HG03196 (cell line): ENCODE data around the gene TRPC4AP.
"Not testable (repeated sequence)": the region's sequence is repeated elsewhere in the genome, so short reads cannot be mapped to it uniquely, and the experiment has no call there.

Experiments used
- ATAC-seq: cut with Tn5 transposase; IDR thresholded peaks from one replicate; pipeline ENCODE4 v1.9.1; 2021; ENCODE audit not compliant: unreplicated experiment

Gene TRPC4AP

DNA sequence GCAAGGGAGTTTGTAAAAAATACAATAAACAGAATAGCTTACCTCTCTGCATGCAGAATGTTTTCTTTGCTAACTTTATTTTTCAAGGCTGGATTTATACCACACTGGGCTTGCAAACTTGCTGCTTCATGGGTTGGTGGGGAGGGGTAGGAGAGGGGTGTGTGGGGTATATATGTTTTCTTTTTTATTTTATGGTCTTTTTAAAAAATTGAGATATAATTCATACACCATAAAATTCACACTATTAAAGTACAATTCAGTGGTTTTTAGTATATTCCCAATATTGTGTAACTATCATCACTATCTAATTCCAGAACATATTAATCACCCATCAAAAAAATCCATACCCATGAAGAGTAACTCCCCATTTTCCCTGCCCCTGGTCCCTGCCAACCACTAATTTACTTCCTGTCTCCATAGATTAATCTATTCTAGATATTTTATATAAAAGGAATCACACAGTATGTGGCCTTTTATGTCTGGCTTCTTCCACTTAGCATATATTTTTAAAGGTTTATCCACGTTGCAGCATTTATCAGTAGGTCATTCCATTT lies 14.3 kb upstream of the TRPC4AP start:
- no peak for ATAC-seq

DNA sequence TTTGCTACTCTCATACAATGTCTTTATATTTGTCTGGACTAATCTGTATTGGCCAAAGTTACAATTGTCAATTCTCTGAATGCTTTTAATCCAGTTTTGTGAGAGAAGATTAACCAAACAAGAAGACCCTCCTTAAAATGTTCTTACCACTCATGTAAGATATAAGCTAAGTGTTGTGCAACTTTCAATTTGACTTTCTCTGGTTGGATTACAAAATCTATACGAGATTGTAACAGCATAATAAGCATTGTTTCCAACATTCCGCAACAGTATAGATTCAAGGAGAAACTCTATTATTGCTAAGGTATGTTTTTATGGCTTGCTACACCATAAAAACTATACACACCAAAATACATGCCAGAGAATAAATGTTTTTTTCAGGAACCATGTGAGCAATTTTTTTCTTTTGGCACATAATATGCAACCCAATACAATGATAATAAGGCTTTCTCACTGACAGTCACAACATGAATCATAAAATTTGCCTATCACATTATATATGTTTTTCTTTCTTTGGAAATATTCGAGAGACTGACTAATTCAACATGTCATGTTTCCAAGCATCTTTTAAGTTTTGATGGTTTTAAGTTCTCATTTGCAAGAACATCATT lies 12.2 kb upstream of the TRPC4AP start:
- ATAC-seq: no peak

DNA sequence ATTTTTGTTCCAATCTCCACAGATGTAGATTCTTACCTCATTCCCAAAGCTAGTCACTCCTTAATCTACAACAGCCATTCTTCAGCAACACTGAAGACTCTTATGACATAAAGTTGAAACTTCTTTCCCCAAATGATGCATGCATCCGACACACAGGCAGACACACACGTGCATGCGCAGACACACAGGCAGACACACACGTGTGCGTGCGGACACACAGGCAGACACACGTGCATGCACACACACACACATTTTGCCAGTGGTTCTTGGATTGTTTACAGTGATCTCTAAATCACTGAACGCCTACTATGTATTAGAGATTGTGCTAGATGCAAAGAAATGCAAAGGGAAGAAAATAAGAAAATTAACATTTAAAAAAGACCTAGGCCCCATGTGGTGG lies 9.0 kb upstream of the TRPC4AP start:
- ATAC-seq: no peak

GRCh38 chr20:35093267-35093884 lies 769 bp upstream of the TRPC4AP start:
- no peak for ATAC-seq

DNA sequence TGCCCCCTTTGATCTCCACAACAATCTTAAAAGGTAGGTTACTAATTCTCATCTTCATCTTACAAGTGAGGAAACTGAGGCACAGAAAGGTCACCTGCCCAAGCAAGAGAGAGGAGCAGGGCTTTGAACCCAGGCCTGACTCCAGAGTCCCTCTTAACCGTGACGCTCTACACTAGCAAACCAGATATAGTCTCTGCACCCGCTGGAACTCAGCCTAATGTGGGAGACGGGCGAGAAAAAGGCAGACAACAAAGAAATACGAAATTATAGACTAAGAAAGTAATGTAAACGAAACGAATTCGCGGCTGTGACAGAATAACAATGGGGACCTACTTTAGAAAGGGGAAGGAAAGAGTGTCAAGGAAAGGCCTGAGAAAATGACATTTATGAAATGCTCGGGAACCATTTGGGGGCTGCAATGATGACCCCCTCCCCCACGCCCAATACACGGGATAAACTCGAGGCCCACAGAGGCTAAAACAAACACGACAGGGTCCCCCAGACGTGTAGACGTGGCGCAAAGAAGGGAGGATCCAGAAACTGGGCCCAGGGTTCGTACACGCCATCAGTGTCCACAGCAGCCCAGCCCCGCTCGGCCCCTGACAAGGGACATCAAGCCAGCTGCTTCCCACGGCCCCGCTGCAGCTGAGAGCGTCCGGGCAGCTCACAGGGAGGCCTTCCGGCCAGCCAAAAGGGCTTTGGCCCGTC lies 637 bp downstream of the TRPC4AP start:
- peak; percentile 15 for ATAC-seq

- no peak for ATAC-seq
Observed at GRCh38 chr20:35088231-35089145, 4.1 kb downstream of the TRPC4AP start.

DNA sequence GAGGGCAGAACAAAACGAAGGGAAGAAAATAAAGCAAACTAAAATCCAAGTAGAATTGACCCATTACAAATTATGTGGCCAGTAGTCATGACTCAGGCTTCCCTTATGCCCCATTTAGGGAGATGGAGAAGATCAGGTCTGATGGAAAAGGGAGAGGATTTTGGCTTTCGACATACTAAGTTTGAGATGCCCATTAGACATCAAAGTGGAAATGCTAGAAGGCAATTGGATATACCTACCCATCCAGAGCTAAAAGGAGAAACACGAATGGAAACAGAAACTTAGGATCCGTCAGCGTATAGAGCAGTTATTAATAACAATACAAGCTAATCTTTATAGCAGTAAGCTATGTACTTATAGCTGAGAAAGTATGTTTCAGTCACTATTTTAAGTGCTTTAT lies 4.8 kb downstream of the TRPC4AP start:
- no peak for ATAC-seq

DNA sequence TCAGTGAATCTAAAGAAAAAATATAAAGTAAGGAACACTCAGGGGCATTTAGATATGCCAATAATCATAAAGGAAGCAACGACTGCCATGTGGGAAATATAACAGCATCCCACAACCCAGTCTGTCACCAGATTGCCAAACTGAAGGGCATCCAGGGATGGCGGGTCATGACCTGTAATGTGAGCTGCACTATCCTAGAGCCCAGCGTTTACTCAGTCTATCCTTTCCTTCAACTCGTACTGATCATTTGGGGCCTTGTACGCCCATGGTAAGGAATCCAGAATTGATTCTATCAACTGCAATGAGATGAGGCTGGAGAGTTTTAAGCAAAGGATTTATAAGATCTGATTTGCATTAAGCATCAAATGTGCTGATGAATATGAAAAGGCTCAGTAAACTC lies 5.3 kb downstream of the TRPC4AP start:
- ATAC-seq: no peak

DNA sequence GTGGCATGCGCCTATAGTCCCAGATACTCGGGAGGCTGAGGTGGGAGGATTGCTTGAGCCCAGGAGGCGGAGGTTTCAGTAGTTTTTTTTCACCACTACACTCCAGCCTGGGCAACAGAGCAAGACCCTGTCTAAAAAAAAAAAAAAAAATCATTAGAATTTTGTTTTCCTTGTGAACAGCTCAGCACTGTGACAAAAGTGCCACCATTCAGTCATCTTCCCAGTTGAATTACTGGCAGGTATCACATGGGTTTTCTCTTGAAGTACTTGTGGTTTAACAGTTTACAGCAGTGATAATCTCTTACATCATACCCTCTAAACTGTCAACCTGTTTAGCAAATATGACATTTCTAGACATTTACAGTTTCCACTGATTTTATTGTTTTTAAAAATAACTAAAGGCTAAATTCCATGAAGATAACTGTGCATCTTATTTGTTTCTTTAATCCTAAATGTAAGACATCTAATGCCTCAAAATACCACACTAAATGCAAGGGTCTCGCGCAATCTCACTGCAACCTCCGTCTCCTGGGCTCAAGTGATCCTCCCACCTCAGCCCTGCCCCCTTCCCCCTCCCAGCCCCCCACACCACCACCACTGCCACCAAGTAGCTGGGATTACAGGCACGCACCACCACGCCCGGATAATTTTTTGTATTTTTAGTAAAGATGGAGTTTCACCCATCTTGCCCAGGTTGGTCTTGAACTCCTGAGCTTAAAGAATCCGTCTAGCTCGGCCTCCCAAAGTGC lies 7.0 kb downstream of the TRPC4AP start:
- no peak for ATAC-seq

DNA sequence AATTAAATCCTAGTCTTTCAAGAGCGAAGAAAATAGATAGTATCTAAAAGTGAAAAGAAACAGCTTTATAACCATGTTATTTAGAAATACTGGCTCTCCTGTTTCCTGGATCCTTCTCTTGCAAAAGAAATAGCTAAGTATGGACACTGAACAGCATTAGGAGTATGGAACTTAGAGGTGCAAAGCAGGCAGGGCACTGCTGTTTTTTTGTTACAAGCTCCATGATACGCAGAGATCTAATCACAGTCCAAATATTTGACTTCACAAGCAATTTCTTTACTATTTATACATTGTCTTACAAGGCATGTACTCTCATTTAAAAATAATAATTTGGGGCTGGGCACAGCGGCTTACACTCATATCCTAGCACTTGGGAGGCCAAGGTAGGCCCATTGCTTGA lies 7.6 kb downstream of the TRPC4AP start:
- ATAC-seq: no peak

DNA sequence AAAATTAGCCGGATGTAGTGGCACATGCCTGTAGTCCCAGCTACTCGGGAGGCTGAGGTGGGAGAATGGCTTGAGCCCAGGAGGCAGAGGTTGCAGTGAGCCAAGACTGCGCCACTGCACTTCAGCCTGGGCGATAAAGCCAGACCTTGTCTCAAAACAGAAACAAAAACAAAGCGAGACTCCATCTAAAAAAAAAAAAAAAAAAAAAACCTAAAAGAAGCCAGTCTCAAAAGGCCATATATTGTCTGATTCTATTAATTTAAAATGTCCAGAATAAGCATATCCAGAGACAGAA lies 12.3 kb downstream of the TRPC4AP start:
- ATAC-seq: not testable (repeated sequence)

- ATAC-seq: no peak
Observed at GRCh38 chr20:35079472-35080347, 12.9 kb downstream of the TRPC4AP start.

DNA sequence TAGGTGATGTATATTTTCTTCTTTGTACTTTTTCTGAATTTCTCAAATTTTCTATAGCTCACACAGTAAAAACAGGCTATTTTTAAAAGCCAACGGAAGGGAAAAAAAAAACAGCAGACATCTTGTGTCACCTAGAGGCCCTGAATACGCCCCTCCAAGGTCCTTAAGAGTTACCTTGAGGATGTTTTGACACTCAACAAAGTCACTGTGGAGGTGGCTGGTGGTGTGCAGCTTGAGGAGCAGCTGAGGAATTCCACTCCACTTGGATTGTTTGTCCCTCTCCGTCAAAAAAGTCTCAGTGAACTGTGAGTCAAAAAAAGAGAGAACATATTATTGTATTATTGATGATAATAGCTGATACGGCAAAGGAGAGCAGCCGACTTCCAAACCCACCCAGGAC lies 14.7 kb downstream of the TRPC4AP start:
- no peak for ATAC-seq

DNA sequence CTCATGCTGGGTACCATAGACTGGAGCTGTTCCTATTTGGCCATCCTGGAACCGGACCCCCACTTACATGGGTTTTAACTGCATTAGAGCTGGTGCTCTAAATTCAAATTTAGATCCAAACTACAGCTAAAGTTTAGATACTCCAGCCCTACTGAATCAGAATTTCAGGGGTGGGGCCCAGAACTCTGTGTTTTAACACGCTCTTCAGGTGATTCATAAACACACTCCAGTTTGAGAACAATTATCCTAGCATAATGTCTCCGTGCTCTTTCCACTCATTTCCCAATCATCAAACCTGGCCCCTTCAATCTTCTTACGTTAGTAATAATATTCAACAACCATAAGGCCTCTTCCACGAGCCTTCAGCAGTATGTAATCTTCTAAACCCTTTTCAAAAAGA lies 15.3 kb downstream of the TRPC4AP start:
- ATAC-seq: no peak

GRCh38 chr20:35071436-35072153 lies 21.0 kb downstream of the TRPC4AP start:
- ATAC-seq: not testable (repeated sequence)

- no peak for ATAC-seq
Observed at GRCh38 chr20:35066194-35066593, 26.4 kb downstream of the TRPC4AP start.

GRCh38 chr20:35065181-35065580 lies 27.4 kb downstream of the TRPC4AP start:
- no peak for ATAC-seq

DNA sequence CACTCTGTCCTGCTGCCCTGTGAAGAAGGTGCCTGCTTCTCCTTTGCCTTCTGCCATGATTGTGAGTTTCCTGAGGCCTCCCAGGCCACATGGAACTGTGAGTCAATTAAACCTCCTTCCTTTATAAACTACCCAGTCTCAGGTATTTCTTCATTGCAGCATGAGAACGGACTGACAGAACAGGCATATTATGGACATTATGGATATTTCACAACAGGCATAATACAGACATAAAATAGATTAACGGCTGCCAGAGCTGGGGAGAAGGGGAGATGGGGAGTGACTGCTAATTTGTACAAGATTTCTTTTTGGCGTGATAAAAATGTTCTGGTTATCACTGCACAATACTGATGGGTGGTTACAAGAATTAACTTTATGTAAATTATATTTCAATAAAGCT lies 29.4 kb downstream of the TRPC4AP start:
- ATAC-seq: no peak

DNA sequence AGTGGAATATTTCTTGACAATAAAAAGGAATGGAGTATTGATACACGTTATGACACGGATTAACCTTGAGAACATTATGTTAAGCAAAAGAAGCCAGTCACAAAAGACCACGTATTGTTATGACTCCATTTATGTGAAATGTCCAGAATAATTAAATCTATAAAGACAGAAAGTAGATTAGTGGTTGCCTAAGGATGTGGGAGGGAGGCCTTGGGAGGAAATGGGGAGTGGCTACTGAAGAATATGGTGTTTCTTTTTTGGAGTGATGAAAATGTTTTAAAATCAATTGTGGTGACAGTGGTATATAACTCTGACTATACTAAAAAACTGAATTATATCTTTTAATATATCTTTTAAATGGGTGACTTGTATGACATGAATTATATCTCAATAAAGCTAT lies 30.1 kb downstream of the TRPC4AP start:
- no peak for ATAC-seq
